Activated CD4-positive, CD25-positive, alpha-beta regulatory T cell treated with anti-CD3 and anti-CD28 coated beads, Interleukin-2, amount 50 U/mL, for 24 hours (primary cell): ENCODE measurements around the gene LPP.

Source experiments
- ATAC-seq, 2 donors: fragments of 150-1000 bp; cut with Tn5 transposase; one replicate each; pipeline ENCODE4 v1.10.0; 2021; ENCODE audit warnings: mild to moderate bottlenecking in 1 of 2, moderate library complexity in 1 of 2

Gene LPP

DNA sequence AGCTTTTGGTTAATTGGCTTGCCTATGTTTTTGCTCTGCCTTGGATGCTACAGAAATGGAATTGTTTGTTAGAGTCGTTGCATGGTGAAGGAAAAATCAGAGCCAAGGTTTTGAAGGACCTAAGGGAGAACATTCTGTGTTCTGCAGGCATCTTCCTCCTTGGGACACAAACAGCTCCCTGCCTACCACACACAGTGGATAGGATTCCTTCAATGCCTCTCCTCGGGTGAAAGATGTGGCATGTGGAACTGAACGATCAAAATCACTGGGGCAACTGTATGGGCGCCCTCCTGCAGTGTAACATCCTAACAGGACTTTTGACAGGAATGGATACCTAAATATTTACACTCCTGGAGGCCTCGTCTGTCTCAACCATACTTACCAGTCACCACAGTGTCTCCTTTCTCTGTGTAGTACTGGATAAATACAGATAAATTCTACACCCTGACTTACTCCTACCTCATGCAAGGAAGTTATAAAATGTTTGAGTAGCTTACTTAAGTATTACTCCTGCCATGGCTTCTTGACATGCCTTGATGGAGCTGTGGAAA is 100.6 kb downstream of the LPP start:
- ATAC-seq: no peak

DNA sequence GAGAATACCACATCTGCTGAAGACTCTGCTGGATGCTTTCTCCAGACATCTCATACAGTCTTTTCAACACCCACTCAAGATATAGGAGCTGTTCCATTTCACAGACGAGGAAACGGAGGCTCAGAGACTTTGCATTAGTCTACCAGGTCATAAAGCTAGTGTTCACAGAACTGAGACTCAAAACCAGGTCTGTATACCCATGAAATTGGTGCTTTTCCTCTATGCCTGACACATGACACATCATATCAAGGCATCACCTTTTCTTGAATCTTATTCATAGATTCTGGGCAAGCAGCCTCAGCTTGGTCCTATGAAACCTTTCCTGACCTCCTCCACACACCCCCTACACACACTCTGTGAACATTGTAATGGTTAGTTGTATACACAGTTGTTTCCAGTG is 101.2 kb downstream of the LPP start:
- no peak for ATAC-seq

DNA sequence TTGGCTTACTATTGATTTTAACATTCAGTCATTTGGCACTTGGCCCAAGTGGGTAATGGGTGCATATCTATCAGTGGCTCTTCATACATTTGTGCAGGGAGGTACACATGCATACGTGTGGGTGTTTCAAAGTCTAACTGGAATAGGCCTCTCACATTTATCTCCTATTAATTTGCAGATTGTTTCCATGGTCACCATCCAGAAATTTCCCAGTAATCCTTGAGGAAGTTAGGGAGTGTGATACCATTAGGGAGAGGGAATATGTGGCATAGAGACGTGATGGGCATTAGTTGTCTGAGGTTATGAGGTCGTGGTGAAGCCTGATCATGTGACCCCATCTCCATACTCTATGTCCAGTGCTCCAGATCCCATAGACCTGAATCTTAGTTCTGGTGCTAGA is 102.8 kb downstream of the LPP start:
- no peak for ATAC-seq

DNA sequence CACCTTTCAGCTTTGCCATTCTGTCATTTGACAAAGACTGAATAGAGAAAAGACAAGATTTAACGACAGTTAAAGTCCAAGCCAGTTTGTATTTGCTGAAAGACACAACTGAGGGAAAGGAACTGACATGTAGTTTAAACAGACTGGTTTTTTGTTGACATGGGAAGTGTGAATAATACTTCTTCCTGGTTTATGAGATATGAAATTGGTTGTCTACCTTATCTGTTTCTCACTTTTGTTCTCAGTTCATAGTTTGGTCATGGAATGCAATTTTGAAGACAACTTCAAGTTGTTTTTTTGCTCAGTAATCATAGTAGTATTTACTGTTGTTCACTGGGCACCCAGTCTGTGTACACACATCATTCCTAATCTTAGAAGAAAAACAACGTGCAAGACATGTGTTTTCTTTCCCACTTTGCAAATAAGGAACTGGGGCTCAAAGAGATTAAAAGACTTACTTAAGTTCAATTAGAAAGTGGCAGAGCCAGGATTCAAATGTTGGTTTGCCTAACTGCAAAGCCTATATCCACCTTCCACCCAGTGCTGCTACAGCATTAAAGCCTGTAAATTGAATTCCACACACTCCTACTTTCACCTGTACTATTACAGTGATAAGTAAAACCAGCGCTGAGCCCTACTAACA is 103.5 kb downstream of the LPP start:
- ATAC-seq: no peak

DNA sequence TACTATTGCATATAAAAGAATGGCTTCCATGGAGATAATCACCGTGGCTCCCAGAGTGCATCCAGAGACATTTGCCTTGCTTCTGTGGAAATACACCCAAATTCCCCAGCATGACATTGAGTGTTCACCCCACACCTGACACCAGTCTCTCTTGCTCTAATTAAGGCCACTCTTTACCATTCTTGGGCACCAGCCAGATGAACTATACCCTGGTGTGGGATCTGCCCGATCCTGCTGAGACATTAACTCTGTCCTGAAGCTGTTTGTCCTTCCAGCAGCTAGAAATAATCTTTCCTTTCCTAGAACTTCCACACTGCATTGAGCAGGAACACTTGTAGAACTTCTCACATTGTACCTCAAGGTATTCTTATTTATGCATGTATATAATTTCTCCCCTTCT is 105.2 kb downstream of the LPP start:
- ATAC-seq: no peak

DNA sequence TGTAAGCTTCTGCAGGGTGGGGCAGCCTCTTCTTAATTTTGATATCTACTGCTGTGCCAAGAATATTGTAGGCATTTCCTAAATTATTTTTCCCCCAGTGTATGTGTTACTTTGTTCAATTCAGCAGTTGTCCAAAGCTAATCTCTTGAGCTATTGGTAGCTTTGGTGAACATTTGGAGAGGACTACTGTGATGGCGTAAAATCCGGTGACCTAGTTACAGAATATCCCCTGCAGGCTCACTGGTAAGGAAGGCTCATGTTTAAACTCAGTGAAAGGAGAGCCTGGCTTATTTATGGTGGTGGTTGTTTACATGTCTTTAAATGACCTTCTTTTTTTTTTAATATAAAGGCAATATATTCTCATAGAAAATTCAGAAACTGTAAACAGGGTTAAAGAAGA is 105.6 kb downstream of the LPP start:
- no peak for ATAC-seq

DNA sequence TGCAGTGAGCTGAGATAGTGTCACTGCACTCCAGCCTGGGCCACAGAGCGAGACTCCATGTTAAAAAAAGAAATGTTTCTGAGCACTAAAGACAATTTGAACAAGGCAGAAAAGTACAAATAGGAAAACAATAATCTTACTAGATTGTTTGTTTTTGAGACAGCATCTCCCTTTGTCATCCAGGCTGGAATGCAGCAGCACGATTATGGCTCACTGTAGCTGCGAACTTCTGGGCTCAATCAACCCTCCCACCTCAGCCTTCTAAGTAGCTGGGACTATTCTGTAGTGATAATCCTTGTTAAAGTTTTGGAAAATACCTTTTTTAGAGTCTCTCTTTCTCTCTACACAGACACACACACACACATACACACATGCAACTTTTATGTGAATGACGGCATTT is 107.1 kb downstream of the LPP start:
- no peak for ATAC-seq

DNA sequence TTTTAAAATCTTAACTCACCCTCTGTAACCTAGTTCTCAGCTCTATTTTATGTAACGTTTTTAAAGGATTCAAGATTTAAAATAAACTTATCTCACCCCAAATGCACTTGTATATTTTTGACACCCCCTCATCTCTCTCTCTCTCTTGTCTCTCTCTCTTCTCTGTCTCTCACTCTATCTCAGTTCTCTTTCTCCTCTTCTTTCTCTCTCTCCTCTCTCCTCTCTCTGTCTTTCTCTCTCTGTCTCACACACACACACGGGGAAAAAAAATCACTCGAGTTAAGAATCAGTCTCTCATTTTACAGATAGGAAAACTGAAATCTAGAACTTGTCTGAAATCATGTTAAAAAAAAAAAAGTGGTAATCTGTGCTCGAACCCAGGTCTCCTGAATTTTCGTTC is 108.5 kb downstream of the LPP start:
- ATAC-seq: no peak

DNA sequence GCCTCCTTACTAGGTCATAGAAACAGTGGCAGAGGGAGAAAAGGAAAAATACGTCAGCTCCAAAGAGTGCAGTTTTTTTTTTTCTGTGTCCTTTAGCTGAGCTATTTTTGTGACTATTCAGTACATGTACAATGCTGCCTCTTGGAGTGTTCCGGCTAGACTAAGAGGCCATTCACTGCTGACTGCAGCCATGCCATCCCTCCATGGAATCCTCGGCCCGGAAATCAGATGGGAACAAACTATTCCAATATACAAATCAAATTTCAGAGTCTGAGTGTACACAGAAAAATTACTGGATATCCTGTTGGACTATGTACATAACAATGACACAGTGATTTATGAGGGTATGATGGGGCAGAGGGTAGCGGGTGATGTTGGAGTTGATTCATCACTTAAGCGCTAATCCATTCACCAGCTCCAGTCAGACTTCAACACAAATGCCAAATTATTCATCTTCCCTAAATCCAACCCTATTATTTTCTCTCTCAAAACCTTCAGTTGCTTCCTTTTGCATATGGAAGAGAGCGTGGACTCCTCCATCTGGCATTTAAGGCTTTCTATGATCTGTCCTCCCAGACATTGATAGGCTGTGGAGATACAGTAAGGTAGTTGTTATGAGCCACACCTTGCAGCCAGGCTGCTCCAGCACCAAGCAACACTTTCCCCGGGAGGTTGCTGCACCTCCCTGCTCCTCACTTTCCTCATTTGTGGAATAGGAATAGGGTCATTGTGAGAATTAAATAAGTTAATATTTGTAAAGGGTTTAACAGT is 109.1 kb downstream of the LPP start:
- ATAC-seq: no peak

DNA sequence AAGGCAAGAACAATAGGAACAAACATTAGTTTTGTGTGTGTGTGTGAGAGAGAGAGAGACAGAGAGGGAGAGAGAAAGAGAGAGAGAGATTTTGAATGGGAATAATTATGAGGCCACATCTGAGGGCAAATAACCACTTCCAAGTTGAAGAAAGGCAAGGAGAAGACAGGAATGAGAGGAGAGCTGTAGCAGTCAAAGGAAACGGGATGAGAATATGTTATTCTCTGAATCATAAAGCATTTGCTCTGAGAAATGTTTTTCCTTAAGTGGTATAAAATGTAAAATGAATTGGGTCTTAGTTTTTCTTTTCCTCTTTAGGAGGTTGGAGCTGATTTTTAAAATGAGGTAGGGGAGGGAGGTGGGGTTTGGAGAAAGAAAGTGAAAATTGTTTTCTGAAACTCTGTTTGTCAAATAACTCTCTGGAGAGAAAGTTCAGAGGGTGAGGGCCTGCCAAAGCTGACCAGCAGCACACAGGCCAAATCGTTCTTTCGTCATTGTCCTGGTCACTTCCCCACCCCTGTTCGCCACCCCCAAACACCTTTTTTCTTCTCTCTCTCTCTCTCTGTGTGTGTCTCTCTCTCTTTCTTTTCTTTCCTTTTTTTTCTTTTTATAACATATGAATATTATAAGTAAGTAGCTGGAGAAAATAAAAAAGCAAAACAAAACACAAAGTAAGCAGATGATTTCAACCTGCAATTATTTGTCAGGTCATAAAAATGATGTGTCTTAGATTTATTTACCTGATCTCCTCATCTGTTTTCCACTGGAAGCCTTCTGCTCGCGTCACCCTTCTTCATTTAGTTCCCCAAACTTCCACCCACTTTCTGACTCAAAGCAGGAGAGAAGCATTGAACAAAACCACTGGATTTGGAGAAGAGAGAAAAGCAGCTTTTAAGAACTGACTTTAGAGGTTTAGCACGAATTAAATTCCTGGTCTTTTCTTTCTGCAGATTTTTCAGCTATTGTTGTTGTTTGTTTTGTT is 110.6 kb downstream of the LPP start:
- no peak for ATAC-seq

DNA sequence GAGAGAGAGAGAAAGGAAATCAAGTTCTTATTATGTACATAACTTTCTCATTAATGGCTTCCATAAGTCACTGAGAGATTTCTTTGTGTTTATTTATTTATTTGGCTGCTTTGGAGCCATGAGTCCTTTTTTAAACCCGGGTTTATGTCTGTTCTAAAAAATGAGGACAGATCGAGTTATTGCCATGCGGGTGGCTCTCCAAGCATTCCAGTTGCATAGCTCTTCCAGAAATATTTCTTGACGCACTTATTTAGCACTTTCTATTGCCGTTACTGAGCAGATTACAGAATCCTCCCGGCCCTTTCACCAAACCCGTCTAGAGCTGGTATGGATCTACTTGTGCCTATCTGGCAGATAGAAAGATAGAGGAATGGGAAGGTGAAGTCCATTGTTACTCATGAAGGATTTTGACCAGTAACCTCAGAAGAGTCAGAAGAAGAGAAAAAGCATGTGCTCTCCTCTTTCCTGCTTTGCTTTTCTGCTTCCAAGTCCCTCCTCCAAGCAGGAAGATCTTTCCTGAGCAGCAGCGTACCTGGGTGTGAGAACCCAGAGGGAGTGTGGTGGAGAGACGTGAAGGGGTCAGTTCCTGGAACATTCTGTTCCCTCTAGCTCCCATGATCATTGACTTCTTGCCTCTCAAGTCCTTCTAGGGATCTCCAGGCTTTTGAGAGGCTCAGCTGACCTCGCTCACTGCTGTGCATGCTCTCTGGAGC is 112.8 kb downstream of the LPP start:
- no peak for ATAC-seq

DNA sequence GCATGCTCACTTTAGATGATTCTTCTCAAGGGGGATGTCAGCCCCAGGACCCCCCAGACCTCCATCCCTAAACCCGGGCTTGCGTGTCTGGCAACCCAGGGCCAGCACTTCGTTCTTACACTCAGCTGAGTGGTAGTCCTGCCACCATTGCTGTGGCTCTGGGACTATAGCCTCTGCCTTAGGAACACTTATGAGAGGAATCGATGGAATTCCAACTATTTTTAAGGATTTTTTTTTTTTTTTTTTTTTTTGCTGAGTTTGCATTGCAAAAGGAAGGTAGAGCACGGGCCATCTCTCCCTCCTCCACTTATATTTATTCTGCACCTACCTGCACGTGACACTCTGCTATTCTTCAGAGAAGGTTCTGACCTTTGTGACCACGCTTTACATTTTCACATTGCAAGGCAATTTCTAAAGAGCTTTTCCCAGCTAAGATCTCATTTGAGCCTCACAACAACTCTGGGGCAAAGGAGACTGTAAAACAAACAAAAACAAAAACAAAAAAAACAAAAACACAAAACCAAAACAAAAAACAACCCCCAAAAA is 113.9 kb downstream of the LPP start:
- no peak for ATAC-seq

DNA sequence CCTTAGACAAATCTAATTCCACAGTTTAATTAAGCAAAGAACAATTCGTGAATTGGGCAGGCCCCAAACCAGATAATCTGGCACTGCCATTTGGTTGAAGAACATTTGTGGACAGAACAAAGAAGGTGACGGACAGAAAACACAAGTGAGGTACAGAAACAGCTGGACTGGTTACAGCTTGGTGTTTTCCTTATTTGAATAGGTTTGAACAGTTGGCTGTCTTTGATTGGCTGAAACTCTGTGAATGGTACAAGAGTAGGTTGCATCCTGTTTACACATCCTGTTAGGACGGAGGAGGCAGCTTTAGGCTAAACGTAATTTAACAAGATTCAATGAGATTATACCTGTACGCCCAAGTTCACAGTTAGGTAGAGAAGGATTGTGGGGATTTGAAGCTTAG is 114.4 kb downstream of the LPP start:
- ATAC-seq: no peak

DNA sequence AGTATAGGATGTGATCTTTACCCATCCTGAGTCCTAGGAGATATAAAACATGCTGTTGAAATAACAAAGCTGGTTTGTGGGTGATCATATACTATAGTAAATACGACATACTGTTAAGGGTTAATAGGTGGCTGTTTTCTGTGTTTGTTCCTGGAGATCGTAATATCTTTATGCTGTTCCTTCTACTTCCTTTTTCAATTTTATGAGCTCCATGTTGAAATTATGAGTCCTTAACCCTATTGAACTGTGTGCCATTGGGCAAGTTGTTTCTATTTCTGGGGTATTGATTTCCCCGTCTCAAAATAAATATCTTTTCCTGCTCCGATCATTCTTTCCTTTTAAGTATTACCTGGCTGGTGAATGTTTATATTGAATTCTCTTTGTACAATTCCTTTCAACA is 115.1 kb downstream of the LPP start:
- ATAC-seq: no peak

DNA sequence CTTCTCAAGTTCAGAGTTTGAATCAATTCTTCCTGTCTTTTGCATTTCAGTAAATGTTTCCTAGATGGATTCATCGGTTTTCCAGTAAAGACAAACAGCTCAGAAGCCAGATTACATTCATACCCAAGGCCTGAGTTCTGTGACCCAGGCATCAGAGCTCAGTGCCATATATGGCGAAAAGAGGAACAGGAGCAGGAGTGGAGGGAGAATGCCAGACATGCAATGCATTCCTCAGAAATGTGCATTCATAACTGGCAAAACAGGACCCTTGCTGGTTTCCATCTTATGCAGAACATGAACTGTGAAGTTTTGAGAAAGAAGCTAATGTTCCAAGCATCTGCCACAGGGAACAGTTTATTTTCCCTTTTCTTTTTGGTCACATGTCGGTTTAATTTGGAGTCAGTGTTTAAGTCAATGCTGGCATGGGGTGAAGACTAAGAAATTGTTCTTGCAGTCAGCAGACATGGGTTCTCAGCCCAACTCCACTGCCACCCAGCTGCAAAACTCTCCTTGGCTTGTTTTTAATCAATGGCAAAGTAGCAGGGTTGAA is 116.5 kb downstream of the LPP start:
- ATAC-seq: no peak

DNA sequence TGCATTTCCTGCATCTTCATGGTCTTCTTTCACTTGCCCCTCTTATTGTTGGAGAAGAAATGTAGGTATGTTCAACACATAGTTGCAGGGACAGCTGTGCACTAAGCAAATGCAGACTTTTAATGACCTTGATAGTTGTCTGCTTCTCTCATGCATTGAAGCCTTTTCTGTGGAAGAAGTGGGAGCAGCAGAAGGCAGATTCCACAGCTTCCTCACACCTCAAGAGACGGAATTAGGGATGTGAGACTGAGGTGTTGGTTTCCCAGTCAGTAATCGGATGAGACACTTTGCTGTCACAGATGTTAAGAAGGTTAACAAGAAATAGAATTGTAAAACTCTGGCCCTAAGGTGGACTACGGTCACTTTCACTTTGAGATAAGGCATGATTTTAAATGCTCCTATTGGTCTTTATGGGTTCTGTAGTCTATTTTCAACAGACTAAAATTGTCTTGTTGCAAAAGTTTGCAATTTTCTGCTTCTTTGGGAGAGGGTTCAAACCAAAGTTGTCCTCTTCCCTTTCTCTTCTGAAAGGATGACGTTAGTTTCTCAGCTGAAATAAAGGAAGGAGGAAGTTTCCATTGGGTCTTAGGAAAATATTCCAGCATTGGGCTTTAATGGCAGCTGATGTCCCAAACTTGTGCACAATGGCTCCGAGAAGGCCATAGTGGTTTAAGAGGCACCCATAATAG is 117.4 kb downstream of the LPP start:
- ATAC-seq: no peak

DNA sequence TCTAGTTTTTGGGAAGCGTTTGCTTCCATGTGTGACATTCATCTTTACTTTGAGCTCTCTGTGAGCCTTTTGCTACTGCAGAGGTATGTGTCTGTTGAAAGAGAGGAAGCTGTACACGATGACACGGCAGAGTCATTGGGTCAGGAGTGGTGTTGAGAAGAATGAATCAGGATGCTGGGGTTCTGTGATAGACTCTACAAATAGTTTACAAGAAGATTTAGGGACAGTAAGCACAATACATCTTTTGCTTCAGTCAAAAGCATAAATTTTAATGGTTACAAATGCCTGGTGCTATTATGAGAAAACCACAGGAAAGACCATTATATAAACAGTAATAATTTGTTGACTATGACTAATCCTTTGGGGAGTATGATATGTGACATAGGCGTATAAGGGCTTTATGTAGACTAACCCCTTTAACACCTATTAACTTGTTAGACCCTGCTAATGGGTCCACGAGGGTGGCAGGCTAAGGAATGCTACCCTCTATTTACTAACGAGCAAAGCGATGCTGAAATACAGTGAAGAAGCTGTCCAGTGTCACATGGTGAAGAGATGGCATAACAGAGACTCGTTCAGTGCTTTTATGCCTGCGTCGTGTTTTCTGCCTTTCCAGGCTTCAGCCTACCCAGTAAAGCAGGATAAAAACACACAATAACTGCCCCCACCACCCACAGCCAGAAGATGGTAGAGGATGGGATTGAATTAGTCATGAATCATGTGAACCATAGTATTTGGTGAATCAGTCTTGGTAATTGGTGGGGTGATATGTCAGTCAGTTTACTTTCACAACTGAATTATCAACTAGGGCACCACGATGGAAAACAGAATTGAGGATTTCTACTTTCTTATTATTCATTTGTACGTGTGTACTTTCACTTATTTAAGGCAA is 118.8 kb downstream of the LPP start:
- ATAC-seq: peak; percentile 70 to 81

DNA sequence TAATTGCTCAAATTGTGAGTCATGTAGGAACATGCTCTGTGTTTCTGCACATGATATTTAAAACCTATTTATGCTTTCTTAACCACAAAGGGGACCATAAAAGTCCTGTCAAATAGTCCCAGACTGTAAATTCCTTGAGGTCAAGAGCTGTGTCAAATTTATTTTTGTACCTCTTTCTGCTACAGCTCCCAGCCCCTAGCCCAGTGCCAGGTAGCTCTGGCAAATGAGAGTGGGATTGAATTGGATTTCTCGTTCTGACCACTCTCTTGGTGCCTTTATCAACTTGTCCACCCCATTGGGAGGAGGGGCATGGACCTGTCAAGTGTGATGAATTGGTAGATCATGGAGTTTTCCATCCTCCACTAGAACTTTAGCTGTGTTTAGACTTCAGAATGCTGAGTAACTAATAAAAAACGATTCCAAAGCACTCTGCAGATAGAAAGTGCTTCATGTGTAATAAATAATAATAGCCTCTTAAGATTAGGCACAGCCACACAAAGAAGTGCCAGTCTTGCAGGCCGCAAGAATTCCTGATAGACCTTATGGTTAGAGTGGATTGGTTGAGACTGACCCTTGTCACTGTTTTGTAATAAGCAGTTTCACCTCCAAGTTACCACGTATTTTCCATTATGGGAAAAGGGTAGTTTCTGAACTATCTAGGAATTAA is 120.4 kb downstream of the LPP start:
- ATAC-seq: no peak

DNA sequence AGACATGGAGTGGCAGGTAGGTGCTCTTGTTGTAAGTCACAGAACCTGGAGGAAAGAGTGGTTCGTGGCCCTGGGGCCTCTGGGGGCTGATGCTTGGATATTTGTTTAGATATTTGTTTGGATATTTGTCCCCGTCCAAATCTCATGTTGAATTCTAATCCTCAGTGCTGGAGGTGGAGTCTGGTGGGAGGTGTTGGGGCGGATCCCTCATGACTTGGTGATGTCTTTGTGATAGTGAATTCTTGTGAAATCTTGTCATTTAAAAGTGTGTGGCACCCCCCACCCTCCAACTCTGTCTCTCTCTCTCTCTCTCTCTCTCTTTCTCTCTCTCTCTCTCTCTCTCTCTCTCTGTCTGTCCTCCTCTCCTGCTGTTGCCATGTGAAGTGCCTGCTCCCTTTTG is 122.4 kb downstream of the LPP start:
- ATAC-seq: no peak
